ENCODE data around the gene FLOT2.

FLOT2 gene

DNA sequence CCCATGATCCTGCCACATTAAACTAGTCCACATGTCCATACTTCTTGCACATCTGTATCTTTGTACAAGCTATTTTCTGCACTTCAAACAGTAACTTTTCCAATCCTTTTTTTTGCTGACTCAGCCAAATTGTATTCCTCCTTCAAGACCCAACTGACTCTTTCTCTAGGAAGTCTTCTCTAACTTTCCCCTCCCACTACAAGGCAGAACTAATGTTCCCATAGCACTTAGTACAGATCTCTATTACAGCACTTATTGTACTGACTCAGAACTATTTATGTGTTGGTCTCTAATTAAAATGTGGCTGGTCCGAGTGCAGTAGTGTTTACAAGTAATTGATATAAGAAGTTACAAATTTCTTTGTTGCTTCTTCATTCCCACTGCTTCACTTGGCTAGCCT is 63.1 kb downstream of the FLOT2 start:
- no peaks in the 10 kb centered on the region for H3K9me3 ChIP-seq (ENCODE audit: control insufficient read depth in 1 of 2, low read length in 2 of 2)
- H3K36me3 ChIP-seq (ENCODE audit: control insufficient read depth in 1 of 2, insufficient read depth in 2 of 2, low read length in 2 of 2) = no peaks in the 10 kb centered on the region
- no peak overlapping the region for H3K27ac ChIP-seq (ENCODE audit: low read length)
- no peaks in the 10 kb centered on the region for H3K4me1 ChIP-seq (ENCODE audit: control insufficient read depth in 1 of 2, insufficient read depth in 2 of 2, low read length in 2 of 2)
- H3K4me3 ChIP-seq (ENCODE audit: low read depth in 1 of 2, low read length in 2 of 2) = no peak overlapping the region
- no peaks in the 10 kb centered on the region for H3K27me3 ChIP-seq (ENCODE audit: low read depth, low read length)

Measured in muscle layer of duodenum (tissue), 2 donors.